K562 (cell line): ENCODE results near the gene TCEA3. TPM values are rescaled to one million over a fixed set of nuclear protein-coding genes. Genes with fewer than 3 reads are reported as not detected.

Source experiments
- ATAC-seq: fragments of 200-7000 bp; cut with Tn5 transposase; 3 replicates; pipeline ENCODE4 v1.9.1; 2020; ENCODE audit warnings: moderate library complexity
- BruUV-seq: library from RNA; stranded (reverse); fragments of 400-500 nt; replicated peaks from 2 replicates; lab custom pipeline; 2021; lab: Mats Ljungman, UMichigan
- CTCF ChIA-PET: fragments of 300-600 bp; formaldehyde crosslinking; extraction: SDS; loops from one replicate; lab custom pipeline; 2021; ENCODE audit warnings: low intra/inter-chr PET ratio; lab: Yijun Ruan, JAX
- POLR2A ChIA-PET: fragments of 300-600, 350-650 bp; sonication (Branson Sonifier 250); formaldehyde crosslinking; extraction: SDS; loops from one replicate; lab custom pipeline; 2021; ENCODE audit warnings: antibody characterized with exemption, inconsistent platforms; lab: Yijun Ruan, JAX
- DNase-seq, 4 experiments: peaks; one replicate each; pipeline versions ENCODE4 v3.0.0 to v3.0.0-alpha.2; 2011 to 2018; ENCODE audit warnings: low spot score in 3 of 4, mixed read lengths in 3 of 4; ENCODE audit errors: extremely low read depth in 1 of 4
- FAIRE-seq: peaks from 2 replicates; lab custom pipeline; 2011; peaks lifted over from hg19 to GRCh38; lab: Jason Lieb, UNC
- H2AFZ ChIP-seq: 2 replicates; pipeline ENCODE4 v1.6.0; 2011; ENCODE audit warnings: low read depth, low read length, control low read depth, inconsistent platforms
- H3K27ac ChIP-seq: fragments of 200-600 bp; 3 replicates; pipeline ENCODE4 v1.8.0; 2011; ENCODE audit warnings: low read depth, mild to moderate bottlenecking, control low read depth, inconsistent platforms, low read length, moderate library complexity, mixed read lengths; ENCODE audit errors: extremely low read depth
- H3K27me3 ChIP-seq, 2 experiments: fragments of 300-600 bp in 1 of 2; 2 replicates in 1 of 2; 3 replicates in 1 of 2; pipeline versions ENCODE4 v1.6.0 to v1.8.0; 2011; ENCODE audit warnings: inconsistent platforms in 2 of 2, low read length in 2 of 2, mild to moderate bottlenecking in 1 of 2, mixed read lengths in 1 of 2, moderate library complexity in 1 of 2; ENCODE audit not compliant: control insufficient read depth in 2 of 2, insufficient read depth in 2 of 2
- H3K36me3 ChIP-seq: fragments of 300-600 bp; 3 replicates; pipeline ENCODE4 v1.8.0; 2011; ENCODE audit warnings: mild to moderate bottlenecking, low read length, inconsistent platforms; ENCODE audit not compliant: control insufficient read depth, insufficient read depth
- H3K4me1 ChIP-seq, 2 experiments: fragments of 200-600 bp in 1 of 2; replicated peaks in 1 of 2; 2 replicates in 1 of 2; 3 replicates in 1 of 2; pipeline versions ENCODE4 v1.5.1 to v1.8.0; 2011; ENCODE audit warnings: inconsistent platforms in 2 of 2, low read length in 2 of 2, mild to moderate bottlenecking in 1 of 2, mixed read lengths in 1 of 2, moderate library complexity in 1 of 2; ENCODE audit not compliant: control insufficient read depth in 2 of 2, insufficient read depth in 2 of 2
- H3K4me2 ChIP-seq: 2 replicates; pipeline ENCODE4 v1.6.1; 2011; ENCODE audit warnings: low read length, control low read depth, inconsistent platforms, mixed read lengths; ENCODE audit not compliant: insufficient read depth
- H3K4me3 ChIP-seq: fragments of 200-600 bp; sonication (generic), shearing (Covaris generic); 2 replicates; pipeline ENCODE4 v1.5.1; 2016; ENCODE audit warnings: control low read depth, inconsistent platforms
- H3K79me2 ChIP-seq: fragments of 200-600 bp; 3 replicates; pipeline ENCODE4 v1.8.0; 2011; ENCODE audit warnings: low read length, inconsistent platforms; ENCODE audit not compliant: control insufficient read depth, insufficient read depth
- H3K9ac ChIP-seq, 2 experiments: 2 replicates each; pipeline versions ENCODE4 v1.6.0 to v1.6.1; 2011; ENCODE audit warnings: low read depth in 2 of 2, low read length in 2 of 2, control low read depth in 1 of 2, inconsistent platforms in 1 of 2, mild to moderate bottlenecking in 1 of 2, mixed read lengths in 1 of 2; ENCODE audit not compliant: insufficient read depth in 1 of 2
- H3K9me1 ChIP-seq: one replicate; pipeline ENCODE4 v1.6.0; 2011; ENCODE audit warnings: inconsistent platforms, mild to moderate bottlenecking, low read length, moderate library complexity; ENCODE audit not compliant: control insufficient read depth, insufficient read depth
- H3K9me3 ChIP-seq: replicated peaks from 2 replicates; pipeline ENCODE4 v1.5.1; 2011; ENCODE audit warnings: low read depth, low read length, inconsistent platforms; ENCODE audit not compliant: control insufficient read depth, insufficient read depth
- H4K20me1 ChIP-seq: replicated peaks from 2 replicates; pipeline ENCODE4 v1.6.1; 2011; ENCODE audit warnings: low read length, inconsistent platforms, mixed read lengths; ENCODE audit not compliant: control insufficient read depth, insufficient read depth
- CBX1 ChIP-seq: sonication (generic); IDR thresholded peaks from 2 replicates; pipeline ENCODE4 v1.6.1; 2016; ENCODE audit warnings: antibody characterized with exemption, low read depth, mild to moderate bottlenecking
- E2F1 ChIP-seq: sonication (generic); formaldehyde crosslinking; IDR thresholded peaks from 2 replicates; pipeline ENCODE4 v1.8.1; 2023; ENCODE audit warnings: mild to moderate bottlenecking, missing genetic modification reagents, moderate library complexity
- E4F1 ChIP-seq: fragments of 250-450 bp; sonication (Bioruptor Pico); IDR thresholded peaks from 2 replicates; pipeline ENCODE4 v1.5.0; 2021; ENCODE audit warnings: mild to moderate bottlenecking, borderline replicate concordance
- FOSL1 ChIP-seq: fragments of 200-800 bp; sonication (Bioruptor generic); conservative IDR thresholded peaks from 2 replicates; pipeline ENCODE4 v1.6.1; 2016; ENCODE audit warnings: missing genetic modification characterization, missing compliant biosample characterization
- GTF3C2 ChIP-seq: IDR thresholded peaks from 3 replicates; pipeline ENCODE4 v1.6.1; 2011; ENCODE audit warnings: borderline replicate concordance, mild to moderate bottlenecking, moderate library complexity; ENCODE audit not compliant: insufficient read length; ENCODE audit errors: extremely low read depth
- KHSRP ChIP-seq: fragments of 450-650 bp; IDR thresholded peaks from 2 replicates; pipeline ENCODE4 v1.6.1; 2017
- POLR3A ChIP-seq: IDR thresholded peaks from 2 replicates; pipeline ENCODE4 v1.6.1; 2011; ENCODE audit warnings: borderline replicate concordance, mild to moderate bottlenecking, moderate library complexity; ENCODE audit not compliant: insufficient read length, insufficient read depth; ENCODE audit errors: extremely low read depth
- PREB ChIP-seq: sonication (generic); formaldehyde crosslinking; IDR thresholded peaks from 2 replicates; pipeline ENCODE4 v1.8.1; 2023; ENCODE audit warnings: mild to moderate bottlenecking, missing genetic modification reagents
- PRPF4 ChIP-seq: fragments of 200-400 bp; formaldehyde crosslinking; IDR thresholded peaks from one replicate; pipeline ENCODE4 v1.6.1; 2017; ENCODE audit warnings: low read length, low read depth, mild to moderate bottlenecking; ENCODE audit not compliant: insufficient read depth, poor library complexity, severe bottlenecking
- RBM25 ChIP-seq: fragments of 200-400 bp; formaldehyde crosslinking; IDR thresholded peaks from 2 replicates; pipeline ENCODE4 v1.6.1; 2018; ENCODE audit warnings: low read length, low read depth, moderate library complexity; ENCODE audit not compliant: severe bottlenecking
- ZNF184 ChIP-seq: sonication (generic); formaldehyde crosslinking; IDR thresholded peaks from 2 replicates; pipeline ENCODE4 v1.5.0; 2020; ENCODE audit warnings: missing genetic modification reagents
- ZNF583 ChIP-seq: fragments of 250-450 bp; sonication (Bioruptor Pico); IDR thresholded peaks from 2 replicates; pipeline ENCODE4 v1.4.0; 2020
- ZNF707 ChIP-seq: fragments of 250-450 bp; sonication (Bioruptor Pico); conservative IDR thresholded peaks from 2 replicates; pipeline ENCODE4 v1.8.0; 2022; ENCODE audit warnings: inconsistent platforms, mild to moderate bottlenecking, moderate library complexity
- ZNF830 ChIP-seq: fragments of 250-450 bp; sonication (Bioruptor Pico); IDR thresholded peaks from 2 replicates; pipeline ENCODE4 v1.5.0; 2021; ENCODE audit warnings: mild to moderate bottlenecking
- WGBS: fragments of 100-300 bp; shearing (Covaris generic); methylation state at CpG from one replicate; pipeline ENCODE4 v1.1.6; 2016; ENCODE audit warnings: low coverage, mixed read lengths; ENCODE audit not compliant: insufficient coverage; ENCODE audit errors: missing lambda C conversion rate; 5-methylcytosine and 5-hydroxymethylcytosine counted together
- in situ Hi-C: fragments of 300-500 bp; cut with MboI; formaldehyde crosslinking; loops from 4 replicates; pipeline ENCODE4 v1.15.0; 2018; ENCODE audit warnings: inconsistent platforms, mixed read lengths
- intact Hi-C: fragments of 100-400 bp; cut with micrococcal nuclease; formaldehyde crosslinking; loops from 2 replicates; pipeline ENCODE4 v1.14.2; 2022
- polyA plus RNA-seq, 8 experiments: library from polyadenylated mRNA; depleted of rRNA in 4 of 8; stranded (reverse) in 5 of 8; unstranded in 3 of 8; fragments of >200 nt; fragmentation: Nextera tagmentation in 2 of 8; fragmentation: Illumina TruSeq in 1 of 8; extraction: Ambion mirVana in 2 of 8; extraction: Trizol in 1 of 8; gene quantifications; 2 replicates each; pipeline versions ENCODE4 v1.2.1 to v1.2.3, GENCODE V29; 2011 to 2014; ENCODE audit warnings: inconsistent platforms in 1 of 8, missing spikeins in 1 of 8
- total RNA-seq, 7 experiments: library from RNA; depleted of rRNA in 6 of 7; stranded (reverse); fragments of >200 nt in 6 of 7; fragmentation: Illumina TruSeq in 2 of 7; extraction: Trizol in 2 of 7; gene quantifications; 2 replicates each; pipeline versions ENCODE4 v1.2.1 to v1.2.3, GENCODE V29; 2011 to 2021; ENCODE audit warnings: low replicate concordance in 1 of 7

TCEA3 gene
- total and polyA plus RNA-seq, 9 of the 15 experiments (the other 6 are each of a cell fraction or from before 2014, with no cell fraction given): 0.03 to 0.55 (median 0.36) TPM

GRCh38 chr1:23407016-23407630, 17.4 kb downstream of the TCEA3 start:
- ChIA-PET CTCF (interaction anchor here (0.6 kb wide), 1 partner anchor 63 kb away, joined by 3 read pairs; the partner anchor contains the start of gene HNRNPR), POLR2A (no interaction called here)
- H2AFZ ChIP-seq: no peak overlapping the region
- no peaks in the 10 kb centered on the region for H4K20me1 ChIP-seq
- H3K4me1 ChIP-seq: peaks cover 5 to 23% of the 10 kb centered on the region in 2 experiments
- FAIRE-seq (no peak), DNase-seq (no peak), ATAC-seq (no peak)
- no peak overlapping the region for H3K4me3 ChIP-seq
- H3K79me2 ChIP-seq: no peaks in the 10 kb centered on the region
- no peaks in the 10 kb centered on the region for H3K9me3 ChIP-seq
- no peaks in the 10 kb centered on the region for H3K27me3 ChIP-seq
- WGBS: 45% methylated on average over 8 of the region's 8 CpGs
- no peak overlapping the region for H3K27ac ChIP-seq
- H3K9me1 ChIP-seq: no peaks in the 10 kb centered on the region
- no TSS peak for BruUV-seq
- no peak overlapping the region for H3K9ac ChIP-seq
- H3K36me3 ChIP-seq: no peaks in the 10 kb centered on the region
- TF ChIP-seq CBX1 (no peak), POLR3A (no peak), GTF3C2 (no peak), ZNF184 (no peak), PREB (CRISPR knock-in tag) (no peak), PRPF4 (no peak), ZNF830 (CRISPR knock-in tag) (no peak), RBM25 (no peak), E2F1 (CRISPR knock-in tag) (no peak), ZNF707 (no peak), FOSL1 (tag) (no peak), E4F1 (CRISPR knock-in tag) (no peak), ZNF583 (CRISPR knock-in tag) (no peak), KHSRP (no peak)
- intact Hi-C loops: loop anchor here (10.0 kb wide), 2 partner anchors 122 to 322 kb away; no protein-coding TSS in a partner anchor
- H3K4me2 ChIP-seq: no peak overlapping the region
- in situ Hi-C loops: no loop called here
